ENCODE results near the gene TTLL12. TPM values are rescaled to one million over a fixed set of nuclear protein-coding genes. Genes with fewer than 3 reads are reported as not detected.

Gene TTLL12
- total RNA-seq, 2 experiments from 2014 or later = 115 to 118 TPM

GRCh38 chr22:43218786-43219185 is 31.9 kb upstream of the TTLL12 start:
- ChIA-PET POLR2A (no interaction called here), CTCF (no interaction called here)

- POLR2A ChIA-PET = no interaction called here
These were observed 30.5 kb upstream of the TTLL12 start for GRCh38 chr22:43217285-43218030.

DNA sequence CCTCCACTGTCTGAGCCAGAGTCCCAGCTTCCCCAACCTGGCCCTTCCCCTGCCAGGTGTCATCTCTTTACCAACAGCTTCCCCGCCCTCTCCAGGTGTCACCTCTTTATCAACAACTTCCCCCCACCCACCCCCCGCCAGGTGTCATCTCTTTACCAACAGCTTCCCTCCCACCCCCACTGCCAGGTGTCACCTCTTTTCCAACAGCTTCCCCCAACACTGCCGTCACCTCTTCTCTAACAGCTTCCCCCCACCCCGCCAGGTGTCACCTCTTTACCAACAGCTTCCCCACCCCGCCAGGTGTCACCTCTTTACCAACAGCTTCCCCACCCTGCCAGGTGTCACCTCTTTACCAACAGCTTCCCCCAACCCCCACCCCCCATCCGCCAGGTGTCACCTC is 29.8 kb upstream of the TTLL12 start:
- POLR2A ChIA-PET = no interaction called here
- CTCF ChIA-PET = no interaction called here

More at GRCh38 chr22:43217285-43218030, 30.5 kb upstream of the TTLL12 start:
- CTCF ChIA-PET = no interaction called here

- ChIA-PET POLR2A (no interaction called here), CTCF (no interaction called here)
These were observed 27.0 kb upstream of the TTLL12 start for GRCh38 chr22:43213962-43214361.

DNA sequence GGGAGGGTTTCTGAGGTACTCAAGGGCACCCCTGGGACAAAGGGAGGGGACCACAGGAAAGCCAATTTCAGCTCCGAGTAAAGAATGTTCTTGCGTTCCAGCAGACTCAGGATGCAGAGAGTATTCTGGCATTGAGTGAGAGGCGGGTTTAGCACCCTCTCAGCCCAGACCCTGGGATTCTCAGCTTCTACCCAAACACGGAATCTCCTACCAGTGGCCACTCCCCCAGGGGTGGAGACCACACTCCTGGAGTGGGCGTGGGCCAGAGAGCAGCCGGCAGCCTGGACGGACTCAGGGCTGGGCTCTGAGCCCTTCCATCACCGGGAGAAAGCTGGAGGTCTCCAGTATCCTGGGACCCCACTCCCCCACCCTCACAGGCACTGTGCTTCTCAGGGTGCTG is 26.1 kb upstream of the TTLL12 start:
- CTCF ChIA-PET = no interaction called here
- POLR2A ChIA-PET = no interaction called here

- ChIA-PET POLR2A (no interaction called here), CTCF (no interaction called here)
These were observed 25.6 kb upstream of the TTLL12 start for GRCh38 chr22:43212434-43212952.

DNA sequence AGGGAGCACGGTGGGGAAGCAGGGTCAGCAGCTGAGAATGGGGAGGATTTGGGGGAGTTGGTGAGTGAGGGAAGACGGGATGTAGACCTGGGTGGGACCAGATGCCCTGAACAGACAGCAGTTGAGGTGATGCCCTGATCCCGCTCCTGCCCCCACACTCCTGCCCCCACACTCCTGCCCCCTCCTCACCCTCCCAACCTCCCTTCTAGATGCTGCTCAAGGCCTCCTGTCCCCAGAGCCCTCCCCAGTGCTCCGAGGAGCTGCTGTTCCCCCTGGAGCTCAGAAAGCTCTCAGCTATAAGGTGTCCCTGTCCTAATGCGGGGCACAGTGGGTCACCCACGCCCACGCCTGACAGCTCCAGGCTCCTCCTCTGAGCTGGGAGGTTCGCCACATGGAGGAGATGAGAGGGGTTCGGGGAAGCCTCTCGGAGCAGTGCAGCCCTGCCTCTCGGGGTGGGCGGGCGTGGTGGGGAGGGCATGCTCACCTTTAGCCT is 25.1 kb upstream of the TTLL12 start:
- ChIA-PET CTCF (no interaction called here), POLR2A (no interaction called here)

DNA sequence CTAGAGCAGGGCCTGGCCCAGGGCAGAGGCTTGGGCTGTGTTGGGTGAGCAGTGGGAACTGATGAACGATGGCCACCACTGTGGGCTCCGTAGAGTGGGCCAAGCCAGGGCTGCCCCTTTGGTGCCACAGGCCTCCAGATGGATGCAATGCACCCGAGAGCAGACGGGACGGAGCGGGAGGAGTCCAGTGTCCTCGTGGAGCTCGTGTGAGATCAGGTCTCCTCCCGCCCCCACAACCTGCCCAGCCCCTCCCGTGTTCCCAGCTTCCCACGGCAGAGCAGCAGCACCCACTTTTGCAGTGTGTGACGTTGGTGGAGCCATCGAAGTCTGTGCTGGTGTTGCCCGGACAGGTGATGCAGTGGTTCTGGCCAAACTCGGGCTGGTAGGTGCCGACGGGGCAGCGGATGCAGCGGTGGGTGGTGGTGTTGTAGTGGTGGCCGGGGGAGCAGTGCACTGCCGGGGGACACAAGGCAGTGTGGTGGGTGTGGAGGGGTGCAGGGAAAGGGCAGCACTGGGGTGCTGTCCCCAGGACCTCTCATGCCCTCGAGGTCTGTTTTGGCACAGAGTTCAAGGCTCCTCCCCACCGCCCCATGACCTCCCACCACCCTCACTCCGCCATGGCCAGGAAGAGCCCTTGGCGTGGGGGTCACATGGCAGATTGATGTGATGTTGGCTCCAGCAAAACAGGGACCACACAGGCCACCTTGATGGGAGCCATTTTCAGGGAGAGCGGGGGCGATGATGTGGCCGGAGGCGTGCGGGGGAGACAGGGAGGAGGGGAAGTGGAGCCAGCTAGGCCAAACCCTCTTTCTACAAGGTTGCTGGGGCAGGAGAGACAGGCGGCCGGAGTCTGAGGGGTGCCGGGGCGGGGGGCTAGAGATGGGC is 23.9 kb upstream of the TTLL12 start:
- ChIA-PET POLR2A (no interaction called here), CTCF (no interaction called here)

GRCh38 chr22:43209971-43210370 is 23.0 kb upstream of the TTLL12 start:
- CTCF ChIA-PET = no interaction called here
- POLR2A ChIA-PET = no interaction called here

GRCh38 chr22:43209523-43209890 is 22.6 kb upstream of the TTLL12 start:
- ChIA-PET POLR2A (no interaction called here), CTCF (no interaction called here)

GRCh38 chr22:43208703-43209522 is 22.0 kb upstream of the TTLL12 start:
- ChIA-PET CTCF (no interaction called here), POLR2A (no interaction called here)

DNA sequence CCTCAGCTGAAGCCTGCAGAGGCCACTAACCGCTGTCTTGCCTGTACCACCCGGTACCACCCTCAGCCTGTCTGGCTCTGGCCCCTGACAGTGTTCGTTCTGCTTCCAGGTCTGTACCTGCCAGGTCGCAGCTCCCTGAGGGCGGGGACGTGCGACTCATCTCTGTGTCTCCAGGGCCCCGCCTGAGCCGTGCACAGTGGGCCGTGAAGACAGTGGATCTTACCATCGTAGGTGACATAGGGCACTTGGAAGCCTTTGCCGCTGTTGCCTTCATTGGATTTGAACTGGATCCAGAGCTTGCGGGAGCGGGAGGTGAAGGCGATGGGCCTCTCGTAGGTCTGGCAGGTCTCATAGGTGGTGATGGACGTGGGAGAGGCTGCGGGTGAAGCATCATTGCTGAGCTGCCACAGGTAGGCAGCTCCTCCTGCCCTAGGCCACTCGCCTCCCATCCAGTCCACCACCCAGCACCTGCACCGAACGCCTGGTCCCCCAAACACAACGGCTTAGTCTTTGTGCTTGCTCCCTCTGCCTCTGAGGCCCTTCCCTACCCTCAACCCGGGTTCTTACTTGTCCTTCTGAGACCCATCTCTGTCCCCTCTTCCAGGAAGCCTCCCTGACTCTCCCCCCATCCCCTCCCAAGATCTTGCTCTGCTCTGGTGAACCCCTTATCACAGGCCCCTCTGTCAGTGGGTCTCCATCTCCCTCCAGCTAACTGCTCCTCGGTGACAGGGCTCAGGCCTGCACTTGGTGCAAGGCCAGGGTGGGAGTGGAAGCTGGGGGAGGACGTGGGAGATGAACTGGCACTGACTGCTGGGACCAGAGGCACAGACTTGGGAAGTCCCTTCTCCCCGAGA is 21.1 kb upstream of the TTLL12 start:
- ChIA-PET CTCF (no interaction called here), POLR2A (no interaction called here)

GRCh38 chr22:43207386-43207785 is 20.5 kb upstream of the TTLL12 start:
- ChIA-PET CTCF (interaction anchor here (0.6 kb wide), 1 partner anchor 139 kb away, joined by 3 read pairs; no protein-coding TSS in a partner anchor), POLR2A (no interaction called here)

DNA sequence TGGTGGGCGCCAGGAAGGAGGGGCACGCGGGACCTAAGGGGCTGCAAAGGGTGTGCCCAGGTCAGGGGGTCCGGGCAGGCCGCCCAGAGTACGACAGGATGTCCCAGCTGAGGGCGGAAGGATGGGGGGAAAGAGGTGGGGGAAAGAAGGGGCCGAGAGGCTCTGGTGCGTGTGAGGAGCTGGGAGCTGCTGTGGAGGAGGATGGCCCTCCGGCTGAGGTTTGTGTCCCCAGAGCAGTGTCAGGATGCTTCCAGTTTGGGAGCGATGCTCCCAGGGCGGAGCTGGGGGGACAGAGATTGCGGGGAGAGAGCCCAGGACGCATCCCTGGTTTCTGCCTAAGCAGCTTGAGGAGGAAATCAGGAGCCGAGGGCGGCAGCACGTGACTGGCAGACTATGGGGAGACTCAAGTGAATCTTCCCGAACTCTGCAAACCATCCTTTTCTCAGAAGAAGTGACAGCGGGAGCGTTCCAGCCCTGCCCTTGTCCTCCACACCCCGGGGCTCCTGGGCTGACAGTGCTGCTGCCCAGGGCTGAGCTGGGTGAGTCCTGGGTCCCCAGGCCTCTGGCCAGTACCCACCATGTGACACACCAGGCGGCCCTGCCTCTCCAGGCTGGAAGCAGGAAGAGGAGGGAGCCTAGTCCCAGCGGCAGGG is 19.7 kb upstream of the TTLL12 start:
- POLR2A ChIA-PET = no interaction called here
- CTCF ChIA-PET = interaction anchor here (0.6 kb wide), 1 partner anchor 140 kb away, joined by 3 read pairs; no protein-coding TSS in a partner anchor

GRCh38 chr22:43205748-43206508 is 19.0 kb upstream of the TTLL12 start:
- POLR2A ChIA-PET = no interaction called here
- CTCF ChIA-PET = no interaction called here

DNA sequence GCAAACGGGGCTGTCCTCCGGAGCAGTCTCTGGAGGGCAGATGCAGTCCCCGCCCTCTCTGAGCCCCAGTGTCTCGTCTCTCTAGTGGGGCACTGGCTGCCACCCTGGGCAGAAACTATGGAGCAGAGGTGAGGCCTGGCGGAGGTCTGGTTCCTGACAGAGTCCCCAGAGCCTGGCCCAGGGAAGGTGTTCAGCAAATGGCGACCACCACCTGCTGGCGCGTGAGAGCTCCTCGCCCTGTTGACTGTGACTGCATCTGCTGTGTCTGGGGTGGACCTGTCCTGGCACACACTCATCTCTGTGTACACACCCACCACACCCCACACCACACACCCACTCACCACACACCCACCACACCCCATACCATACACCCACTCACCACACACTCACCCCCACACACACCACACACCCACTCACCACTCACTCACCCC is 18.3 kb upstream of the TTLL12 start:
- CTCF ChIA-PET = no interaction called here

DNA sequence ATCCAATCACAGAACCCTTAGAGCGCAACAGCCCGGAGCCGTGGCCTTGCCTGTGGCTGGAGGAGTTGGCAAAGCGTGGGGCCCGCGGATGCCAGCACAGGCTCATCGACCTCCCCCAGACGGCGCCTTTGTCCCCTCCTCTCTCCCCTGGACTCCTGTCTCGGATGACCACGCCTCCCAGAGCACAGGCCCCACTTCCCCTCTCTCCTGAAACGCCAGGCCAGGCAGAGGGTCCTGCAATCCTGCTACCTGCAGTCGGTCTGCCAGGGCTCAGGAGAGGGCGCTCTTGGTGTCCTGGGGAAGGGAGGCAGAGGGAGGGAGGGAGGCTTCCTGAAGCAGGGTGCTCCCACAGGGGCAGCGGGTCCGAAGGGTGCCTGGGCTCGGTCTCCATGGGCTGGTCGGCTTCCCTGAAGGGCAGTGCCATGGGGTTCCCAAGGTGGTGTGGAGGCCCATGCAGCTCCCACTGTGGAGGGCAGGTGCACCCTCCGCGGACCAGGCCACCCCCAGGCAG is 16.6 kb upstream of the TTLL12 start:
- ChIA-PET POLR2A (interaction anchor here (0.6 kb wide), 1 partner anchor 182 kb away, joined by 3 read pairs; no protein-coding TSS in a partner anchor), CTCF (no interaction called here)

More for the DNA sequence above, 18.3 kb upstream of the TTLL12 start:
- POLR2A ChIA-PET = no interaction called here
